ENCODE results near the gene SLC17A5.
A peak's percentile ranks its signal among the peaks of the same experiment; 100 is the strongest.
"Not testable (repeated sequence)": the region's sequence is repeated elsewhere in the genome, so short reads cannot be mapped to it uniquely, and the experiment has no call there.

The SLC17A5 gene

GRCh38 chr6:73665686-73666319, 12.0 kb upstream of the SLC17A5 start:
- DNase-seq: no peak

DNA sequence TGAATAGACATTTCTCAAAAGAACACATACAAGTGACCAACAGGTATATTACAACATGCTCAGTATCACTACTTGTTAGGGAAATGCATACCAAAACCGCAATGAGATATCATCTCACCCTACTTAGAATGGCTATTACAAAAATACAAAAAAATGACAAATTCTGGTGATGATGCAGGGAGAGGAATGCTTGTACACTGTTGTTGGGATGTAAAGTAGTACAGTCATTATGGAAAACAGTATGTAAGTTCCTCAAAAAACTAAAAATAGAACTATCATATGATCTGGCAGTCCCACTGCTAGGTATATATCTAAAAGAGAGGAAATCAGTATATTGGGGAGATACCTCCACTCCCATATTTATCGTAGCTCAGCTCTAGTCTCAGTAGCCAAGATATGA, 10.9 kb upstream of the SLC17A5 start:
- no peak for DNase-seq

DNA sequence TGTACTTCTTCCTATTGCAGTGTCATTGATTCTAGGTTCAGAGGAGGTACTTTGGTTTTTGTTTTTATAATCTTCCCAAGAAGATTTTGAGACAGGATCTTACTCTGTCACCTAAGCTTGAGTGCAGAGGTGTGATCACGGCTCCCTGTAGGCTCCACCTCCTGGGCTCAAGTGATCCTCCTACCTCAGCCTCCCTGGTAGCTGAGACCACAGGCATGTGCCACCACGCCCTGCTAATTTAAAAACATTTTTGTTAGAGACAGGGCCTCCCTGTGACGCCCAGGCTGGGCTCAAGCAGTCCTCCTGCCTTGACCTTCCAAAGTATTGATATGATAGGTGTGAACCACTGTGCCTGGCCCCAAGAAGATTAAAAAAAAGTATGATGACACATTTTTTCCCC, 3.4 kb upstream of the SLC17A5 start:
- DNase-seq: peak; percentile 29

GRCh38 chr6:73656531-73657145, 2.8 kb upstream of the SLC17A5 start:
- no peak for DNase-seq

- no peak for DNase-seq
These were observed 1.6 kb upstream of the SLC17A5 start for GRCh38 chr6:73655341-73655917.

DNA sequence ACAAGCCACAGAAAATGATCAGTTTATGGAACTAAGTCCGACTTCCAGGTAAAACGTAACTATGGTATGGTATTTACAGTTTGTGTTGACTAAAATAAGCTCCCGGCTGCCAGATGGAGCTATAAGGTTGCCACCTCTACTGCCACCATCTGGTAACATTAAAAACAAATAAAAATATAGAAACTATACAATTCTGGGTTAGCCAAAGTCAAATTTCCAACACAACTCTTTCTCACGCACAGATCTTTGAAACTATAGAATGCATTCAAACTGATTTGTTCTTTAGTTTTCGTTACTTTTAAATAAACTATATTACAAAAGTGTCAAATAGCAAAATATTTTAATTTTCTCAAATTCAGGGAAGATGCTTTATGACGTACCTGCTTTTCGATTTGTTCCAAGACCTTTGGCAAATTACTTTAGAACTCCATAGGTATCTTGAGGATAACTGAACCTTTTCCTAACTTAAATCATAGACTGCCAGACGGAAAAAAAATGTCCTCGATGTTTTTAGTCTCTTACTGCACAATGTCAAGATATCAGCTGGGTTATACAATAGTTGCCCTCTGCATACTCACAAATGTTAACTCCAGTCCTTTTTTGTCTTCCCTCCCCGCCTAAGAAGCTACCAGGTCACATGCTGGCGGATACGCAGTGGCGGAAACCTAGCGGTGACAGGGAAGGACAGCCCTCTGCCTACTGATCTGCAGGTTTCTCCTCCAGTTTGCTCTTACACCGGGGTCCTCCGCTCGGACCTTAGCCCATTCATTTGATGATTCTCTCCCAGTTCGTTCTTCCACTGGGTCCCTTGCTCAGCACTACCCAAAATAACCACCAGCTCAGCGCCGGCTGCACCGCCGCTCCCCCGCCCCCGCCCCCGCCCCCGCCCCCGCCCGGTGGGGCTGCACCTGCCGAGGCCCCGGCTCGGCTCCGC, 888 bp downstream of the SLC17A5 start:
- DNase-seq: peak; percentile 72

DNA sequence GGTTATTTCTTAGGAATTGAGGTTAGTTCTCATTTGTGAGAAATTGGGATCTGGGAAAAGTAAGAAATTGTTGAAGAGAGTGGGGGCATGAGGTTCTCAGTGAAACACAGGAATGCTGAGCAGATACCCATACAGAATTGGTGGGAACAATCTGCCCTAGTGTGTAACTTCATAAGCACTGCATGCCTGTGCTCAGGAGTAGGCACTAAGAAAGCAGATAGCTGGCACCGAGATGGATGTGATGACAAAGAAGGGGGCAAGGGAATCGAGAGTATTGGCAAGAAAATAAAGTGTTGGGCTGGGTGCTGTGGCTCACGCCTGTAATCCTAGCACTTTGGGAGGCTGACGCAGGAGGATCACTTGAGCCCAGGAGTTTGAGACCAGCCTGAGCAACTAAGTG, 4.0 kb downstream of the SLC17A5 start:
- no peak for DNase-seq

- no peak for DNase-seq
These were observed 5.6 kb downstream of the SLC17A5 start for GRCh38 chr6:73648166-73648565.

DNA sequence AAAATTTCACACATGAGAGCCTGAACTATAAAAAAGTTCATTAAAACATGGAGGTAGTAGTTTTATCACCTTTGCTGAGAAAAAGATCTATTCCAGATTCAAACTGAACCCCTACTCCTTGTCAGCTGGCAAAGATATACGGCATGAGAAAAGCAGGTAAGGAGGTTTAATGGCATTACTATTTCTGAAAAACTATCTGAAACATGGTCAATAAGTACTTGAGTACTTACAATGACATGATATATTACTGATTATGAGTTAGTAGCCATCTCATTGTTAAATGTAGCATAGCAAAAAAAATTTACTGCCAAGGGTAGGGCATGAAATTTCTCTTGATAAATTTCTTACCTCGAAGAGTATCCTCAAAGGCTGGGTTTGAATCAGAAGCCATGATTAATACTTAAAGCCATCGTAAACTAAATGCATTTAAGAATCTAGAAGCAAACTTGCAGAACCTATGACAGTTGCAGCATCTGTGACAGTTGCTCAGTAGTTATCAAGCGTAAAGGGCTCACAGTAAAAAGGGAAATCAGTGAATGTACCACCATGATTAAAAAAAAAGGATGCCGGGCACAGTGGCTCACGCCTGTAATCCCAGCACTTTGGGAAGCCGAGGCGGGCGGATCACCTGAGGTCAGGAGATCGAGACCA, 8.7 kb downstream of the SLC17A5 start:
- no peak for DNase-seq

DNA sequence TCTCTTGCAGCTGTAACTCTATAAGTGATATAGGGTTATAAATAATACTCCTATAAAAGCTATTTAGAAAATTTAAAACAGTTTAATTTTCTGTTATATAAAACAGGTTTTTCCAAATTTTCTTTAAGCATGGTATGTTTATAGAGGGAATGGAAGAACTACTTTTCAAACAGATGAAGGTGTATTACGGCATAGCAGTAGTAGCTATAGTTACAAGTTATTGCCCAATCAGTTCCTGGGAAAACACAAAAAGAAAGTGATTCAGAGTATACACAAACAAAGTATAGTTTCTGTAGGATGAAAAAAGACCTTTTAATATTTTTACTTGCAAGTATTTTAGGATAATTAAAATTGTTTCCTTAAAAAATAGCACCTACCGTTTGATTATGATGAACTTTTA, 9.8 kb downstream of the SLC17A5 start:
- DNase-seq: no peak

- DNase-seq: no peak
These were observed 11.3 kb downstream of the SLC17A5 start for GRCh38 chr6:73642530-73642929.

DNA sequence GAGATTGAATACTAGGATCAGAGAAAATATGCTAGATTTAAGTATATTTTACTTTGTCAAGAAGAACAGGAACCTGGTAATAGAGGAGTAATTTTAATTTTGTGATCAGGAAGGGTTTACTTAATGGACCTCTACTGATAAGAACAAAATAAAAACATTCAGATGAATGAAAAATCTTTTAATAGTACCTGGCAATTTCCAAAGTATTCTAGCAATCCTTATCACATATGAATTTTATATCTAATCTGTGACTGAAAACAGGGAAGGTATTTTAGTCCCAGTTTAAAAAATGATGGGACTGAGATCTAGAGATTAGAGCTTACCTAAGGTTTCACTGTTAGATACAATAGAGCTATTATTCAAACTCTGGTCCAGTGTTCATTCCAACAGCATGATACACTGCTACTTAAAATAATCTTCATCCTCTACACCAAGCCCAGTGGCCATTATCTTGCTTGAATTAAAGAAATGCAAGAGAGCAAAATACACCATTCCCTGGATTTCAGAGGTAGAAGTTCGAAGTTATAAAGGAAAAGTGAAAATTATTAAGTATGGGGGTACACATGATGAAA, 13.5 kb downstream of the SLC17A5 start:
- no peak for DNase-seq

GRCh38 chr6:73639040-73639439, 14.8 kb downstream of the SLC17A5 start:
- DNase-seq: no peak

GRCh38 chr6:73637404-73637803, 16.4 kb downstream of the SLC17A5 start:
- DNase-seq: no peak

DNA sequence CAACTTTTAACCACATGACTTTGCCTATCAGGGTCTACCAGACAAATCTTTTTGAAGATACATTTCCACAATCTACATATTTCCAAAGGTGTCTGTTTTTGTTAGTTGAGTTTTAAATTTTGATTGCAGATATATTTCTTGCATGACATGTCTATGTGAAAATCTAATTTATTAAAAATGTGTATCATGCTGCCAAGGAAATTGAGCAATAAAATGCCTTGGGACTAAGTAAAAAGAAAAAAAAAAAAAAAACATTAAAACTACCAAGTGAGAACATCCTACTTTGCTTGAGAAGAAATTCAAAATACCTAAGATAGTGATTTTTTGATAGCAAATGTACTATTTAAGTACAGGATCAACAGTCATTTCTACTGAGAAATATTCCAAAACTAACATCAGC, 17.7 kb downstream of the SLC17A5 start:
- no peak for DNase-seq

DNA sequence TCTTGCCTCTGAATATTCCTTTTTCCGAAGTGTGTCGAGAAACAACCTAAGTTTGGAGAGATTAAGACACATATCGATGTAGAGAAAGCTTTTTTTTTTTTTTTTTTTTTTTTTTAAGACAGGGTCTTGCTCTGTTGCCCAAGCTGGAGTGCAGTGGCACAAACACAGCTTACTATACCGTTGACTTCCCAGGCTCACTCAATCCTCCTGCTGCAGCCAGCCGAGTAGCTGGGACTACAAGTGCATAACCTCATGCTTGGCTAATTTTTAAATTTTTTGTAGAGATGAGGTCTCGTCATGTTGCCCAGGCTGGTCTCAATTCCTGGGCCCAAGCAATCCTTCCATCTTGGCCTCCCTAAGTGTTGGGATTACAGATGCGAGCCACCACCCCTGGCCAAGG, 21.4 kb downstream of the SLC17A5 start:
- DNase-seq: no peak

DNA sequence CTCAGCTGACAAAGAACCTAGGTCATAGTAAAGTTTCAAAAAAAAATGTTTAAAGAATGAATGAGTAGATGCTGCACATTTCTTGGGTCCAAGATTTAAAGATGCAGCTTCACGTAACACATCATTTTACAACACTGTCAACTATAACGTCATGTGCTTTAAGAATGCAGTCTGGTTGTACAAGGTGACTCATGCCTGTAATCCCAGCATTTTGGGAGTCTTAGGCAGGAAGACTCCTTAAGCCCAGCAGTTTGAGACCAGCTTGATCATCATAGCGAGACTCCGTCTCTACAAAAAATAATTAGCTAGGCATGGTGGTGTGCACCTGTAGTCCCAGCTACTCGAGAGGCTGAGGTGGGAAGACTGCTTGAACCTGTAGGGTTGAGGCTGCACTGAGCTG, 21.9 kb downstream of the SLC17A5 start:
- no peak for DNase-seq

DNA sequence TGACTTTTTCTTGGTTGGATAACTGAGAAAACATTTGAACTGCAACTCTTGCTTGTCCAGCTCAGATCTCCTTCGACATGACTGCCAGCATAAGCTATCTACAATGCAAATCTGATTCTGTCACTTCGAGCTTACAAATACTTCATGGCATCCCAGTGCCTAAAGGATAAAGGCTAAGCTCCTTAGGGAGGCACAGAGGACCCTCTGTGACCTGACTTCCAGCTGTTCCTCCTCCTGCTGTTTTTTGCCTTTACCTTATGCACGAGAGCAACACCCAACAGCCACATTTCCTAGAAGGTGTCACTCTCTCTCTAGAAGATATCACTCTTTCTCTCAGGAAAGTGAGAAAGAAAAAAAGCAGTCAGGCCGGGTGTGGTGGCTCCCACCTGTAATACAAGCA, 23.4 kb downstream of the SLC17A5 start:
- no peak for DNase-seq

- DNase-seq: no peak
These were observed 28.9 kb downstream of the SLC17A5 start for GRCh38 chr6:73624896-73625295.

DNA sequence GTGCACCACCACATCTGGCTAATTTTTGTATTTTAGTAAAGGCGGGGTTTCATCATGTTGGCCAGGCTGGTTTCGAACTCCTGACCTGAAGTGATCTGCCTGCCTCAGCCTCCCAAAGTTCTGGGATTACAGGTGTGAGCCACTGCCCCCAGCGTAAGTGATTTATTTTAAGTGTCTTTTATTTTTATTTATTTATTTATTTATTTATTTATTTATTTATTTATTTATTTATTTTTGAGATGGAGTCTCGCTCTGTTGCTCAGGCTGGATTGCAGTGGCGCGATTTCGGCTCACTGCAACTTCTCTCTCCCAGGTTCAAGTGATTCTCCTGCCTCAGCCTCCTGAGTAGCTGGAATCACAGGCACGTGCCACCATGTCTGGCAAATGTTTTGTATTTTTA, 30.3 kb downstream of the SLC17A5 start:
- DNase-seq: not testable (repeated sequence)

- DNase-seq: not testable (repeated sequence)
These were observed 35.7 kb downstream of the SLC17A5 start for GRCh38 chr6:73618082-73618481.

DNA sequence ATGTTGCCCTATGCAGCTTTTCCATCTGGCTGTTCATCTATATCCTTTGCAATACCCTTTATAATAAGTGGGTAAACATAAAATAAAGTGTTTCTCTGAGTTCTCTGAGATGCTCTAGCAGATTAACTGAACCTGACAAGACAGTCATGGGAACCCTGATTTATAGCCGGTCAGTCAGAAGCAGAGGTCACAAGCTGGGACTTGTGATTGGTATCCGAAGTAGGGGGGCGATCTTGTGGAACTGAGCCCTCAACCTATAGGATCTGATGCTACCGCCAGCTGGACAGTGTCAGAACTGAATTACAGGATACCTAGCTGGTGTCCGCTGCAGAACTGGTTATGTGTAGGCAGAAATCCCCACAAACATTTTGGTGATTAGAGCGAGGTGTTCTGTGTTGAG, 39.0 kb downstream of the SLC17A5 start:
- DNase-seq: no peak
